Activated T-cell treated with anti-CD3 and anti-CD28 coated beads, Interleukin-2, amount 50 U/mL, for 48 hours (primary cell): ENCODE data around the gene ZNF649.
"Not testable (repeated sequence)": the region's sequence is repeated elsewhere in the genome, so short reads cannot be mapped to it uniquely, and the experiment has no call there.

Experiments
- DNase-seq, 2 experiments: peaks; one replicate each; pipeline ENCODE4 v3.0.0-alpha.2; 2020

Gene ZNF649

GRCh38 chr19:51904331-51905165 is at the start of gene ZNF649:
Gene ZNF649, minus strand, starts transcription at chr19:51905017. Its CDS starts 4,910 bp downstream, at chr19:51900107.
- peak; percentile 87 to 88 for DNase-seq

DNA sequence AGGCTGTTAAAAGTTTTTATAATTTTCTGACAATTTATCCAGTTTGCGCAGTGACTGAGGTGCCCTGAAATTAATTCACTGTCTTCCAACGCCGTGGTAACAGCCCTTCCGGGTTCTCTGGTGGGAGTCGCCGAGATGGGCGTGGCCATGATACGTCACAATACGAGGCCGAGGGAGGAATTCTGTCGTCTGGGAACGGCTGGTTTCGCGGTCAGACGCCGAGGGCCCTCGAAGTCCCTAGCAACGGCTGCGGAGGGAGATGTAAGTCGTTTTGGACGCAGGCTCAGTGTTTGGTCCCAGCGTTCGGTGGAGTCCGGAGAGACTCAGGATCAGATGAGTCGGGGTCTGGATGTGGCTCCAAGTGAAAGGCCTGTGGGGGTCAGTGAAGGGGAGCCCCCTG is 44.2 kb upstream of the ZNF649 start:
- no peak for DNase-seq

- DNase-seq = no peak
Measured at GRCh38 chr19:51946602-51947001, 41.8 kb upstream of the ZNF649 start.

GRCh38 chr19:51944798-51945552 is 40.2 kb upstream of the ZNF649 start:
- DNase-seq = no peak

DNA sequence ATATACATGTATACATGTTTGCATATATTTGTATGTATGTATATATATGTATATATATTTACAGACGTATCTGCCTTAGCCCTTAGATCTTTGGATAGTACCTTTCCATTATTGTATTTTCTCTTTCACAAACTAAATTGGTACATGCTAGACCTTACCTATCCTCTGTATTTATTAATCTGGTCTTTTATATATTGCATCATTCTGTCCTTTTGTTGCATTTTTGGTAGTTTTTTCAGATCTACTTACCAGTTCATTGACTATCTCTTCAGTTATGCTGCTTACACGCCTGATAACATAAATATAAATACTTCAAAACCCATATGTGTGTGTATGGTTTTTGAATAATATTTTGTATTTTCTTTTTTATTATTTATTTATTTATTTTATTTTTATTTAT is 34.1 kb upstream of the ZNF649 start:
- DNase-seq = no peak

- DNase-seq = no peak
Measured at GRCh38 chr19:51931921-51932320, 27.1 kb upstream of the ZNF649 start.

DNA sequence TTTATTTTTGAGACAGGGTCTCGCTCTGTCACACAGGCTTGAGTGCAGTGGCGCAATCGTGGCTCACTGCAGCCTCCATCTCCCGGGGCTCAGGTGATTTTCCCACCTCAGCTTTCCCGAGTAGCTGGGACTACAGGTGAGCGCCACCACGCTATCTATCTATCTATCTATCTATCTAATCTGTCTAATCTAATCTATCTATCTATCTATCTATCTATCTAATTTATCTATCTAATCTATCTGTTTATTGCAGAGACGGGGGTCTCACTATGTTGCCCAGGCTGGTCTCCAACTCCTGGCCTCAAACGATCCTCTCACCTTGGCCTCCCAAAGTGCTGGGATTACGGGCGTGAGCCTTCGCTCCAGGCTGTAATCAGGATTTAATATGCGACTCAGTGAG is 23.0 kb upstream of the ZNF649 start:
- no peak for DNase-seq

DNA sequence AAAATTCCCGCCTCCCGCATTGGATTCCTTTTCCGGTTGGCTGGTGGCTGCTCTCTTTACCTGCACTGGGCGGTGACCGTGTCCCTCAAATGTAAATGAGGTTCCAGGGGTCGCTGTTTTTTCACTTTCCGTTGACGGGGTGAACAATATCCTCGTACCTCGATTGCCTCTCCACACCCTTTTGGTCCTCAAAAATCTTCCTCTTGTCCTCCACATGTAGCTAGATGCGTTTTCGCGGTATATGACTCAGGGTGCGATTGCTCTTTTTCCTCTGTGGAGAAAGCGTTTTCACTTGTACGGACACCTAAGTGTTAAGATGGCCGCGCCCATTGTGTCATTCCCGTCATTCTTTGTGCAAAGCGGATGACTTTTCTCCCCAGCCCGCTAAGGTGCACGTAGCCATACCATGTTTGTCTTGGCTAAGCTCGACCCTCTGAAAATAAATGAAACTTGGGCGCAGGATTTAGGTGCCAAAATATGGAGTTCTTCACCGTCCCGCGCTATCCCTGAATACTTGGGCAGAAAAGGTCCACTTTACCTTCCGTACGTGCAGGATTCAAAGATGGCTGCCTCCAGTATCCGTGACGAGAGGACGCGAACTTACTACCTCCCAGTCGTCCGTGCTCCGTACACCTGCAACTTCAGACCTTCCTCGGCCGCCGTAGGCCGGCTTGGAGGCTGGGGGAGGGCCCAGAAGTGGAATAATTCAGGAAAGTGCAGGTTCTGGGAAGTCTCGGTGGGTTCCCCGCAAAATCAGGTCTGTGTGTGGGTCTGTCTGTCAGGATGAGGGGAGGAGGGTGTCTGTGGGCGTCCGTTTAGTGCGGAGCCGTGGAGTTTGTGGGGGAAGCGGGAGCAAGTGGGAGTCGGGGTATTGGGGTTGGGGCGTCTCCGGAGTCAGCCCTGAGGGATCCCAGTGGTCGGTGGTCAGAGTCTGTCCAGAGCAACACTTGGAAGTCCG is 22.2 kb upstream of the ZNF649 start, which contains the start of gene ZNF613:
ZNF613 (plus strand) TSS at position 689 of the 958 bp plus-strand sequence. CDS start 8,749 bp downstream, outside the sequence.
- peak; percentile 90 to 92 for DNase-seq

- no peak for DNase-seq
Measured at GRCh38 chr19:51926426-51926783, 21.6 kb upstream of the ZNF649 start.

DNA sequence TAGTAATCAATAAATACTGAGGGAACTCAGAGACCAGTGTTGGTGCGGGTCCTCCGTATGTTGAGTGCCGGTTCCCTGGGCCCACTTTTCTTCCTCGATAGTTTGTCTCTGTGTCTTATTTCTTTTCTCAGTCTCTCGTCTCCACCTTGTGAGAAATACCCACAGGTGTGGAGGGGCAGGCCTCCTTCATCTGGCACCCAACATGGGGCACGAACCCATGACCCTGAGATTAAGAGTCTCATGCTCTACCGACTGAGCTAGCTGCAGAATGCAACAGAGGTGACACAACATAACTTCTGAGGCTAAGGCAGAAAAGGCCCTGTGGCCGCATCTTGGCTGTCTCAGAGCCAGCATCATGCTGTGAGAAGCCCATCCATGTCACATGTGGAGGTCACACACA is 17.1 kb upstream of the ZNF649 start:
- no peak for DNase-seq

DNA sequence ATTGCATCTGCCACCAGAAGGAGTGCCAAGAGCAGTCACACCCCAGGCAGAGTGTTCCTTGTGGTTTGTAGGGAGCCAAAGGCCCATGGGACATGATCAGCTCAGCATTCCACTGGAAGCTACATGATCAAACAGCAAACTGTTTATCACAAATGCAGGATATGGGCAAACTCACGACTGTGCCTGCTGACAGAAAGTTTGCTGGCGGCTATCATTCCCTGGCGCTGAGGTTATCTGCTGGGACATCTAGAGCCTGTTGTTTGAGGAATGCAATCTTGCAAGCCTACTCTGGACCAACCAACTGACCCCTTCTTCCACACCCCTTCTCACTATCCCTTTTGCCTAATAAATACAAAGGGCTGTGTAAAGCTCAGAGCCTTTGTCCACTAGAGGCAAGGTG is 14.8 kb upstream of the ZNF649 start:
- no peak for DNase-seq

DNA sequence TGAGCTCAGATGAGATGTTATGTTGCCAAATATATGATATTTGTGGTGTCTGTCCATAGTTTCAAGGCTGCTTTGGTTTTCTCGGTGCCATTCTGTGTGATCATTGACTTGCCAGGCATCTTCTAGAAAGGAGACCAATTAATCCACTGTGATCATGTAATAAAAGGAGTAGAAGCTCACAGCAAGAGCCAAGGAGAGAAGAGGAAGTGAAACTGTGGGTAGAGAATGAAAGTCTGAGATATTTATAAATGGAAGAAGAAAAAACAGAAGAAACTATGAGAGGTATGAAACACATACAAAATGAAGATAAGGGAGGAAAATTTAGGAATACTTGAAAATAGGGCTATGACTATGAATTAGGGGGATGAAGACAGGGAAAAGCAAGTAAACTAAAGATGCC is 11.3 kb upstream of the ZNF649 start:
- DNase-seq = no peak

GRCh38 chr19:51915324-51915867 is 10.6 kb upstream of the ZNF649 start:
- no peak for DNase-seq

DNA sequence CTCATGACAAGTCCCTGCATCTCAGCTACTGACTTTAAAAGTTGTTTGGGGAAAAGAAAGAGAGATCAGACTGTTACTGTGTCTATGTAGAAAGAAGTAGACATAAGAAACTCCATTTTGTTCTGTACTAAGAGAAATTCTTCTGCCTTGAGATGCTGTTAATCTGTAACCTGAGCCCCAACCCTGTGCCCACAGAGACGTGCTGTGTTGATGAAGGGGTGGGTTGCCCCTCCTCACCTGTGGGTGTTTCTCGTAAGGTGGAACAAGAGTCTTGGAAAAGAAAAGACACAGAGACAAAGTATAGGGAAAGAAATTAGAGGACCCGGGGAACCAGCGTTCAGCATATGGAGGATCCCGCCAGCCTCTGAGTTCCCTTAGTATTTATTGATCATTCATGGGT is 3.2 kb upstream of the ZNF649 start:
- DNase-seq = not testable (repeated sequence)

DNA sequence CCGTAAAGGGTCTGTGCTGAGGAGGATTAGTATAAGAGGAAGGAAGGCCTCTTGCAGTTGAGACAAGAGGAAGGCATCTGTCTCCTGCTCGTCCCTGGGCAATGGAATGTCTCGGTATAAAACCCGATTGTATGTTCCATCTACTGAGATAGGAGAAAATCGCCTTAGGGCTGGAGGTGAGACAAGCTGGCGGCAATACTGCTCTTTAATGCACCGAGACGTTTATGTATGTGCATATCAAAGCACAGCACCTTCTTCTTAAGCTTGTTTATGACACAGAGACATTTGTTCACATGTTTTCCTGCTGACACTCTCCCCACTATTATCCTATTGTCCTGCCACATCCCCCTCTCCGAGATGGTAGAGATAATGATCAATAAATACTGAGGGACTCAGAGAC is 1.3 kb upstream of the ZNF649 start:
- DNase-seq = not testable (repeated sequence)

DNA sequence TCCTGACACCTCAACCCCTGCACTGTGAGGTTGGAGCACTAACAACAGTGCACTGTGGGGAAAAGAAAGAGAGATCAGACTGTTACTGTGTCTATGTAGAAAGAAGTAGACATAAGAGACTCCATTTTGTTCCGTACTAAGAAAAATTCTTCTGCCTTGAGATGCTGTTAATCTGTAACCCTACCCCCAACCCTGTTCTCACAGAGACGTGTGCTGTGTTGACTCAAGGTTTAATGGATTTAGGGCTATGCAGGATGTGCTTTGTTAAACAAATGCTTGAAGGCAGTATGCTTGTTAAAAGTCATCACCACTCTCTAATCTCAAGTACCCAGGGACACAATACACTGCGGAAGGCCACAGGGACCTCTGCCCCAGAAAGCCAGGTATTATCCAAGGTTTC is 822 bp upstream of the ZNF649 start:
- not testable (repeated sequence) for DNase-seq

DNA sequence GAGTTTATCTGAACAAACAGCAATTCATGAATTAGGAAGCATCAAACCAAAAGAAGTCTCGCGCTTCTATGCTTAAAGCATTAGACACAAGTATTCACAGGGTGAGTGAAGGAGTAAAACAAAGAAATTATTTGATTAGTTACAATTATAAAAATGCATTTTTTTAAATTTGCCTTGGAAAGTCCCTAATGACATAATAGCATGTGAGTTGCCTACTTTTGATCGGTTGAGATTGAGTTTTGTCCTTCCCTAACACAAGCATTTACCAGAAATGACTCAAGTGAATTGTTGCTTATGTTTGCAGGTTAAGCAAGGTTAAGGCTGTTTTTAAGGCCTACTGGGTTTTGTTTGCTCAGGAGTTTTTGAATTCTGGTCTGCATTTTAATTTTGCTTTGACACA is 389 bp upstream of the ZNF649 start:
- no peak for DNase-seq

- no peak for DNase-seq
Measured at GRCh38 chr19:51903192-51903591, 1.6 kb downstream of the ZNF649 start.

DNA sequence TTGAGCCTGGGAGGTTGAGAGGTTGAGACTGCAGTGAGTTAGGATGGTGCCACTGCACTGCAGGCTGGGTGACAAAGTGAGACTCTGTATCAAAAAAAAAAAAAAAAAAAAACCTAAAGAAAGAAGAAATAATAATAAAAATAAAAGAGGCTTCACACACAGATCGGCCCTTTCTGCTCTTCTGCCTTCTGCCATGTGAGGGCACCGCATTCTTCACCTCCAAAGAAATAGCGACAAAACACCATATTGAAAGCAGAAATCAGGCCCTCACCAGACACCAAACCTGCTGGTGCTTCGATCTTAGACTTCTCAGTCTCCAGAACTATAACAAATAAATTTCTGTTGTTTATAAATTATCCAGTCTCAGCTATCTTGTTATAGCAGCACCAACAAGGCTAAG is 3.0 kb downstream of the ZNF649 start:
- DNase-seq = no peak

GRCh38 chr19:51891193-51891747 is 13.5 kb downstream of the ZNF649 start:
- peak in 1 of 2 experiments; percentile 26 for DNase-seq

- DNase-seq = no peak
Measured at GRCh38 chr19:51889934-51890333, 14.9 kb downstream of the ZNF649 start.
